HT-29 (cell line): ENCODE results near the gene HYDIN. TPM values are rescaled to one million over a fixed set of nuclear protein-coding genes. Genes with fewer than 3 reads are reported as not detected.
"Not testable (repeated sequence)": the region's sequence is repeated elsewhere in the genome, so short reads cannot be mapped to it uniquely, and the experiment has no call there.

Experiments used
- DNase-seq: peaks from one replicate; pipeline ENCODE4 v3.0.0-alpha.2; 2015; ENCODE audit warnings: low spot score
- total RNA-seq: library from RNA; depleted of rRNA; stranded (reverse); fragments of >200 nt; shearing (Covaris generic); gene quantifications from 2 replicates; pipeline ENCODE4 v1.2.3, GENCODE V29; 2014

Gene HYDIN
- total RNA-seq, 1 experiment from 2014 or later = 0.46 TPM

DNA sequence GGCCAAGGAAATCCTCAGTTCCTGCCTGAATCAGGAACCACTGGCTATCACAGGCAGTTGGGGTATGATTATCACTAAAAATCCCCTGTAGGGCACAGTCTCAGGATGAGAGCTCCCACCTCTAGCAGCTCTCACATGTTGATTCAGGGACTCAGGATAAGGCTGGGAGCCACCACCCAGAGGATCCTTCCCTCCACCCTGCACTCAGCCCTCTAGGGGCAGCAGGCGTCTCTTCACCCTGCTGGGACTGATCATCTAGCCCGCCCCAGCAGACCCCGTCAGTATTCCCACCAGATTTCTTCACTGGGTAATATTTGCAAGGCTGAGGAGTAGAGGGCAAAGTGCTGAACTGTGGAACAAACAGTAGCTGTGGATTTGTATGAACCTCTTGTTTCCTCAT is 224.0 kb downstream of the HYDIN start:
- not testable (repeated sequence) for DNase-seq

DNA sequence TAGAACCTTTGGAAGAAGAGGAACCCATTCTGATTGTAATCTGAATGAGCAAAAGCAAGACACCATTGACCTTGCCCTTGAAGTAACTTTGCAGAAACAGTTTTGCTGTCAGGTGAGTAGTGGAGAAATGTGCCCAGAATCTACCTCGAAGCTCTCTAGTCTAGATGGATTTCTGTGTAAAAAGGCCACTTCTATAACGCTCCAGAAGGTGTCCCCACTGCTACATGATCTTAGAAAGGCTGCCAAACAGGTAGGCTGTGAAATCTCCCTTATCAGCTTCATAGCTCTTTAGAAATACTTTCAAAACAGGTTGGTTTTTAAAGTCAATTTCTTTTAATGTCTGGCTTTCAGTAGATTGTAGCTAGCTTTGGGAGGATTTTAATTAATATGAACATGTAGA is 230.8 kb downstream of the HYDIN start:
- DNase-seq = peak; percentile 47

DNA sequence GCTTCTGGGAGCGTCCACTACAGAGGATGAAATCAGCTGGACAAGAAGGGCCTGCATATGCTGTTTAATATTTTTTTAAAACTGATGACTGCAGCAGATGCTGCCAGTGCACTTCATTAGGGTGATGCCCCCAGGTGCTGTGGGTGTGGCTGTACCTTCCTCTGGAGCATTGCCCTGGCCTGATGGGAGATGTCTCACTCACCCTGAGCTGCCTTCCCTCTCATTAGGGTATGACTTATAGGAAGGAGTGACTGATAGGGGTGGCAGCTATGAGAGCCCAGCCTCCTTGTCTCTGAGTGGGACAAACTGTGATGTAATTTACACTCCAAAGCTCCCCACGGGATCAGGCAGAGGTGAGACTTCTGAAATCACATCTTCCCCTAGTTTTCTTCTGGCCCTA is 234.7 kb downstream of the HYDIN start:
- DNase-seq = not testable (repeated sequence)

DNA sequence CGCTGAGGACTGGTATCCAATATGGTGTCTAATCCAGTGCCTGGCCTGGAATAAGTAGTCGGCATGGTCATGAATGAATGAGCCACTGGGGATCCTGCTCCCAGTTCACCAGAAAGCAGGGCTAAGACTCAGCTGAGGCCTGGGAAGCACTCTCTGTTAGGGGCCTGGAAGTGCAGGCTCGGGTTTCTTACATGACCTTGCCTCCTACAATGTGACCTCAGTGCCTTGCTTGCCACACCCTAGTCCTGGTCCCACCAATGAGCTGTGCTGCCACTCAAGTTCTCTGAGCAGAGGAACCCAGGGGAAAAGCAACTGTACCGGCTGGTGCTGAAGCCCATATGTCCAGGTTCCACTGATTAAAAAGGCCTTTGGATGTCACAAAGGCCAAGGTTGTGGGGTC is 238.0 kb downstream of the HYDIN start:
- DNase-seq = not testable (repeated sequence)

DNA sequence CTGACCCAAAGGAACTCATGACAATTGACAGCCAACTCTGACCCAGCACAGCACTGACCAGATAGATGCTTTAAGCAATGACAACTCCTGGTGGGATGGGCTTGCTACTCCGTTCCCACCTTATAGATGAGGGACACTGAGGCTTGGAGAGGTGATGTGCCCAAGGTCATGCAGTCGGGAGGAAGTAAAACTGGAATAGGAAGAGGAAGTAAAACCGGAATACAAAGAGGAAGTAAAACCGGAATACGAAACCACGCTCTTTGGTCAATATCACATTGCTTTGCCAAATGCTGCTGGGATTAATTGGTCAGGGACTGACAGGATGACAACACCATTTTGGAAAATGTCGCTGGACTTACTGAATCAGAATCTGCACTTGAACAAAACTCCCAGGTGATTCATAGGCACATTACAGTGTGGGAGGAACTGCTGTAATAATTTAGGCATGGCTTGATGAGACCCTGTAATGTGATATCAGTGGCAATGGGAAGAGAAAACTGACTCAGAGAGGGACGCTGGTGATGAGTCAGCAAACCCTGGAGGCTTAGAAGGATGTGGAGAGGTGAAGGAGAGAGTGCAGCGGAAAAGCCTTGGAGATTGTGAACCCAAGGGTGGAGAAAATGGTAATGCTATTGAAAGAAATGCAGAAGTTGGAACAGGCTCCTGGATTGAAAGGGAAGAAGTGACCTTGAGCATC is 243.4 kb downstream of the HYDIN start:
- DNase-seq = not testable (repeated sequence)

DNA sequence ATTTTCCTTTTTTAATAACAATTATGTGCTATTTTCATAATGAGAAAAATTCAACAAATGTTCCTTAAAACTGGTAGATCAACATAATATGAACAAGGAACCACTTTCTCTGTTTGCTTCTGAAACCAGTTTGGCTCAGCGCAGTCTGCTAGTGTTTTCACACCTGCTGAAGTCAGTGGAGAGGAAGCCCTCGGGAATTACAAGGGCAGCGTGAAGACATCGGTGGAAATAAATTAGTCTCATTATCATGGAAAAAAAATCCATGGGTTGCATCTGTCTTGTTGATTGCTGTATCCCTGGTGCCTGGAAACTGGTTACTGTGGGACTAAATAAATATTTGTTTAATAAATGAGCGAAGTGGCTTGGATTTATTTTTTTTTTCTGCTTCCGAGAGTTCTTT is 245.8 kb downstream of the HYDIN start:
- DNase-seq = not testable (repeated sequence)

DNA sequence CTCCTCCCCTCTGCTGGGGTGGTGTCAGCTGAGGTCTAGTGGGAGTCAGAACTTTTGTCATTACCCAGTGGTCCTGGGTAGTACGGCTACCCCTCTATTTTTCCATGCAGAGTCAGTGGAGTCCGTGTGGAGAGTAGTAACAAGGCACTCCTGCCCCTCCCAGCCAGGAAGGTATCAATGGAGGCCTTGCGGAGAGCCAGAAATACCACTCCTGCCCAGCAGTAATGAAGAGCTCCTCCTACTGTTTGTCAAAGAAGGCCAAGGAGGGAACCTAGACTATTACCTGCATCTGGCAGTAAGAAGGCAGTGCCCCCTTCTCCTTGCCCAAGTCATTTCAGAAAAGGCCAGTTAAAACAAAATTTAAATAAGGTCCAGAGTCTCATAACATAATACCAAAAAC is 262.2 kb downstream of the HYDIN start:
- not testable (repeated sequence) for DNase-seq

DNA sequence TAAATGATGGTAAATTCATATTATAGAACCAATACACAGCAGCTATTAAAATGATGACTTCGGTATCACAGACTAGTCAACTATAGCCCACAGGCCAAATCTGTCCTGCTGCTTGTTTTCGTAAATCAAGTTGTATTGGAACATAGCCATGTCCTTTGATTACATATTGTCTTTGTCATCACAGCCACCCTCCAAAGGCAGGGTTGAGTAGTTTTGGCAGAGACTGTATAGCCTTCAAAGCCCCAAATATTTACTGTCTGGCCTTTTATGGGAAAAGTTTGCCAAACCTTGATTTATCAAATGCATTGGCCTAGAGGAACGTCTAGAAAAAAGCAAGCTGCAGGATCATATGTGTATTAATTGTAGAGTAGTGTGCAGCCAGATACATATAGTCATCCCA is 270.4 kb downstream of the HYDIN start:
- not testable (repeated sequence) for DNase-seq

DNA sequence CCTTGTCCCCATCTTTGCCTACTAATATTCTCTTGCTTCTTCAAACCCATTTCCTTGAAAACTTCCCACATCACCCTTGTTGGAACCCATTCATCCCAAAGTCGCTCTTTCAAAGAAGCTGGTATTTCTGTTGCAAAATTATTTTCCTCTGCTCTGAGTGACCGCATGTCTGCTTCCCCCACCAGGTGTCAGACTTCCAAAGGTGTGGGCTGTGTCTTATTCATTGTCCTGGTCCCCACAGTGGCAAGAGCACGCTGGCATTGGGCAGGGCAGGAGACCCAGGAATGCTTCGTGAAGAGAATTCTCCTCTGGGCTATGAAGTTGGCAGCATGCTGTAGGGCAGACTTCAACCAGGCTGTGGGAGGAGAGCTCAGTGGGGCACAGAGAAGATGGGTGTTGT is 275.6 kb downstream of the HYDIN start:
- DNase-seq = not testable (repeated sequence)

DNA sequence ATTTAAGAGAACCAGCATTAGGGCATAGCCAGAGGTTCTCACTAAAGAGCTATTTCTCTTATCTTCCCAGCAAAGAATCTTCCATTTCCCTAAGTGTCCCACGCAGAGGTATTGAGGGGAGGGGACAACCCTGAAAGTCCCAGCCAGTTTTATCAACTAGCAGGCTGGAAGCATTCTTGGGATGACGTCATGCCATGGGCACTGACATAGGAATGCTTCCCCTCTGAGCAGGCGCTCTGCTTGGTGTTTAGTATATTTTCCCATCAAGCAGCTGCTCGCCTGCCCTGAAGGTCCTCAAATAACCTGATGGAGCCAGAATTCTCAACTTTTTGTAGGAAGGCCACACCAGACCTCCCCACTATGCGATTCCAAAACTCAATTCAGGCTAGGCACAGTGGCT is 276.7 kb downstream of the HYDIN start:
- DNase-seq = not testable (repeated sequence)

DNA sequence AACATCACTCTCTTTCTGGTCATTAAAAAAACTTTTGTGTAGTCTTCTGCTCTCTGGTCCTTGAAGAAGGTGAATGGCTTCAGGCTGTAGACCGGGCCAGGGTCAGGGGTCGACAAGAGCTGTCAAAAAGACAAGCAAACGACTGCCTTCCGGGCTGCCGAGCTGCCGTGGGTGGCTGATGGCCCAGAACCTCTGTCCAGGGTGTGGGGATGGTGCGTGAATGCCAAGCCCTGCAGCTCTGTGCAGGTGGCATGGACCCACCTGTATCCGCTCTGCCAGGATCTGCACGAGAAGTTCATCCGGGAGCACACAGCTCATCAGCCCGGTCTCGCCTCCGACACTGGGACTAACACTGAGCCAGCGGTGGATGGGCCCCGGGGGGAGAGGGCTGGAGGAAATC is 287.0 kb downstream of the HYDIN start:
- not testable (repeated sequence) for DNase-seq

DNA sequence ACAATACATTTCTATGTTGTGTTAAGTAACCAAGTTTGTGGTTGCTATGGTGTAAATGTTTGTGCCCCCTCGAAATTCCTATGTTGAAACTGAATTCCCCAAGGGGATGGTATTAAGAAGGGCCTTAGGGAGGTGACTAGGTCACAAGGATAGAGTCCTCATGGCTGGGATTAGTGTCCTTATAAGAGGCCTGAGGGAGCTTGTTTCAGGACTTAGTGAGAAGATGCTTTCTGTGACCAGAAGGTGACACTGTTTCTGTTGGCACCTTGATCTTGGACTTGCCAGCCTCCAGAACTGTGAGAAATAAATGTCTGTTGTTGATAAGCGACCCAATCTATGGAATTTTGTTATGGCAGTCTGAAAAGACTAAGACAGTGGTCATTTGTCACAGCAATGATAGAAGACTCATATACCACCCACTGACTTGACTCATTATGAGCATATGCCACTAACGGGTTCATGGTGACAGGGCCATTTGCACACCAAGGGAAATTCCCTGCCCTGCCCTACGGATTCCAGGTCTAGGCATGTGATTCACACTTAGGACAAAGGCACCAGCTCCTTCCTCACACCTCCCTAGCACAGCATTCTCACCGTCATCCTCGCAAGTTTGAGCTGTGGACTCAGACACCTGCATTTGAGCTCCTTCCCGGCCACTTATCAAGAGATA is 290.7 kb downstream of the HYDIN start:
- not testable (repeated sequence) for DNase-seq

DNA sequence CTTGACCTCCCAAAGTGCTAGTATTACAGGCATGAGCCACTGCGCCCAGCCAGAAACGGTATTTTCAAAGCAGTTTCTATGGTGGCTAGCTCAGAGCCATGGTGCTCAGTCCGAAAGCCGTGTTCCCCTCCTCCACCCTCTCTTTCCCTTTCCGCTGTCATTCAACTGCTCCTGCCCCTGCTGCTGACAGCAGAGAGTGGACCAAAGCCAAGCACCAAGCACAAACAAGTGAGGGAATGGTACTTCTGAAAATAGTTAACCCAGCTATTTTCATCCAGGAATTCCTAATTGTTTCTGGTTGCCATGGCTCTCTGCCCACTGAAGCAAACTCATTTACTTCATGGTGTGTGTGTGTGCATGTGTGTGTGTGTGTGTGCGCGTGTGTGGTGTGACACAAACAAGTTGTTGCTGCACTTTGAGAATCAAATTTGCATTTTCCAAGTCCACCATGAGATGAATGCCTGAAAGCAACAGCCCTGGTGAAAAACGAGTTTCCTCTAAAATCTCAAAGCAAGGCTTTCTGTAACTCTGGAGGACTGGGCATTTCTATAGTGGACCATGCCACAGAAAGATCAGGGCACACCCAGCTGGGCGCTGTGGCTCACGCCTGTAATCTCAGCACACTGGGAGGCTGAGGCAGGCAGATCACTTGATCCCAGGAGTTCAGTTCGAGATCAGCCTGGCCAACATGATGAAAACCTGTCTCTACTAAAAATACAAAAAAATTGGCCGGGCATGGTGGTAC is 293.6 kb downstream of the HYDIN start:
- DNase-seq = not testable (repeated sequence)

DNA sequence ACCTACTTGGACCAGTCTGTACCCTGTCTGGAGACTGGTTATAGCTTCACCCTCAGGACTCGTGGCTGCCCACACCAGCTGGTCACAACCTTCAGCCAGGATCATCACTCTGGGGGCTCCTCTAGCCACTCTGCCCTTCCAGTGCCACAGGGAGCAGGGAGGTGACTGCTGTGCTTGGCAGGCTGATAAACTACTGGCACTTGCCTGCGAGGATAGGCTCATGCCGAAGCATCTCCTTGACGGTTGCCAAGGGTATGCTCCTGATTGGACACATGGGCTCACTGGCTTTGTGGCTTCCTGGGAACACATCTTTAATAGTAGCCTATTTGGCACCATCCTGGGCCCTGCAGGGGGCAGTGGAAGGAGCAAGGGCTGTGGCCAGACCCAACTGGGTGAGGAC is 295.2 kb downstream of the HYDIN start:
- not testable (repeated sequence) for DNase-seq

DNA sequence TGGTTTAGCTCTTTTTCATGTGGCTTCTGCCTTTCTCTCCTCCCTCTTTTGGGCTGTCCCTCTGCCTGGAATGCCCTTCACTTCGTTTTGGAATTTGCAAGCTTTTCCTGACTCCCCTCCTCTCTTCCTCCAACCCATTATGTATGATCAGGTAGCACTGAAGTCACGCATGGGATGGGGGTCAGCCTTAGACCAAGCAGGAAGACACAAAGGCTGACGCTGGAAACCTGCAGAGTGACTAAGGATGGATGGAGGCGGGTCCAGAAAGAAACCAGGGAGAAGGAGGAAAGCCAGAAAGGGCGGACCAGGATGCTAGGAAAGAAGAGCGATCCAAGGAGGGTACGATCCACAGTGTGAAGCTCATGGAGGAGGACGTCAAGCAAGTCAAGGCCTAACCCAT is 296.8 kb downstream of the HYDIN start:
- DNase-seq = not testable (repeated sequence)

DNA sequence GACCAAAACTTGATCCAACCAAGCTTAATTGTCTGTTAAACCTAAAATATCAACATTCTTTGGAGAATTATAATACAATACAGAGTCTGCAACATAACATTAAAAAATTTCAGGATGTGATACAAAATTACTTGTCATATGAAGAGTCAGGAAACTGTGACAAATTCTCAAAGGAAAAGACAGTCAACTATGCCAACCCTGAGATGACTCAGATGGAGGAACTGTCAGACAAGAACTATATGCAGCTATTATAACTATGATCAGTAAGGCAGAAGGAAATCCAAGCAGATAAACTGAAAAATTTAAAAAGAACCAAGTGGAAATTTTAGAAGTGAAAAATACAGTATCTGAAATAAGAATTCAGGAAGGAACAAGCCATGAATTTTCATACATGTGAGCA is 299.8 kb downstream of the HYDIN start:
- not testable (repeated sequence) for DNase-seq

DNA sequence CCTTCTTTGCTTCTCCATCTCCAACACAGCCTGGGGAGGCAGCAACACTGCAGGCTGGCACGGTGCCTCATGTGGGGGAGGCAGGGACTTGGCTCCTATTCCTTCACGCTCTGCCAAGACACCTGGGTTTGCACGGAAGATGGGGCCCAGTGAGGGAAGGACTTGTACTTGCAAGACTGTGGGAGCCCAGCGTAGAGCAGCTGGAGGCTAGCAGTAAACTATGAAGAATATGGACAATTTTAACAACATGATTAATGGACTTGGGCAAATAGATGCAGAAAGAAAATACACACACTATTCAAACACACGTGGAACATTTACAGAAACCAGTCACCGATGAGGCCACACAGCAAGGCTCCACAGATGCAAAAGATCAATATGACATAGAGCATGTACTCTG is 308.4 kb downstream of the HYDIN start:
- not testable (repeated sequence) for DNase-seq

DNA sequence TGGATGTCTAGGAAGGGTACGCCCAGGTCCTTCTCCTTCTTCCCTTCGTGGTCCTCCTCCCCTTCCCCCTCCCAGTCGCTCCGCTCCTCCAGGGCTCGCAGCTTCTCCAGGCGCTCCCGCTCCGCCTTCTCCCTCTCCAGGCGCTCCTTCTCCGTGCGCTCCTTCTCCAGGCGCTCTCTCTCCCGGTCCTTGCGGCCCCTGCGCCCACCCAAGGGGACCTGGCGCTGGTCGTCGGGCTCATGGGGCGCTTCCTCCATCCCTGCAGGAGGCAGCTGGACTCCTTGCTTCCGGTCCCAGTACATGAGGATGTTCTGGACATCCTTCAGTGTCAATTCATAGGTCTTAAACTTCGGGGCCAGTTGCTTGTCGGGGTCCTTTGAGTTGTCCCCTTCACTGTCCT is 309.9 kb downstream of the HYDIN start:
- not testable (repeated sequence) for DNase-seq

DNA sequence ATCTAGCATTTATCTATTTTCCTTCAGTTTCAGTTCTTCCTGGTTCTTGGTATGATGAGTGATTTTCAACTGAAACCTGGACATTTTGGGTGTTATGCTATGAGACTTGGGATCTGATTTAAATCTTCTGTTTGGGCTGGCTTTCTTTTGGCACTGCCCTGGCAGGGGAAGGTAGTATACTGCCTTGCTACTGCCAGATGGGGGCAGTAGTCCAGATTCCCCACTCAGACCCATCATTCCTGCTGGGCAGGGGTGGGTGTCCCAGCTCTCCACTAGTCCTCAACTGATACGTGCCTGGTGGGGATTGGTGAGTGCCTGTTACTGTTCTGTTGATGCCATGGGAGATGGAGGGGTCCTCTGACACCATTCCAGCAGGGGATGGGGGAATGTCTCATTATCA is 342.3 kb downstream of the HYDIN start:
- DNase-seq = not testable (repeated sequence)

DNA sequence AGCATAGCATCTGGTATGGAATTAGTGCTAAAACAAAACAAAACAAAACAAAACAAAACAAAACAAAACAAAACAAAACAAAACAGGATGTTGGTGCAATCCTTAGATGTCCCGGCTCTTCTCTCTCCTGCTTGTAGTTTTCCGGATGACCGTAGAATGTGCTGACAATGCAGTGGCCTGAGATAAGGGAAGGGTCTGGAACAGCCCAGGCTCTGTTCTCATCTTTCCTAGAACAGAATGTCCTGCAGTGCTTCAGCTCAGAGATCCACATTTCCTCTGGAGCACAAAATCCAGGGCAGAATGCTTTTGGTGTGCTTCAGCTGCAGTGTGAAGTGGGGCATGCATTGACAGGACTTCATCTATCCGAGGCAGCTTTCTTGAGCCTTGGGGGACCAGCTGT is 345.9 kb downstream of the HYDIN start:
- not testable (repeated sequence) for DNase-seq

DNA sequence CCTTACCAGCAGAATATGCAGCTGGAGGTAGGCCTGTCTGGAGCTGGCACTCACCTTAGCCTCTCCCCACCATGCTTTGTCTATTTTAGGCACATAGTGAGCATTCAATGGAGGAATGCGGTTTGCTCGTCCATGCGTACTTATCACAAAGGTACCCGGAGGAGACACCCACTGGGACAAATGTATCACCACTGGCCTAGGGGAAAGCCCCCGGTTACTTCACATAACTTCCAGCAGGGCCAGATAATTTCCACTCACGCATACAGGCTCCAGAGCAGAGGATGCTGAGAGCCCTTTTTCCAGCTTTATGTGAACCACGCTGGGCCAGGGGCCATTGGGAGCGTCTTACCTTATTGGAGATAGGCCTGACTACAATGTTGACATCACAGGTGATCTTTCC is 348.2 kb downstream of the HYDIN start:
- not testable (repeated sequence) for DNase-seq

DNA sequence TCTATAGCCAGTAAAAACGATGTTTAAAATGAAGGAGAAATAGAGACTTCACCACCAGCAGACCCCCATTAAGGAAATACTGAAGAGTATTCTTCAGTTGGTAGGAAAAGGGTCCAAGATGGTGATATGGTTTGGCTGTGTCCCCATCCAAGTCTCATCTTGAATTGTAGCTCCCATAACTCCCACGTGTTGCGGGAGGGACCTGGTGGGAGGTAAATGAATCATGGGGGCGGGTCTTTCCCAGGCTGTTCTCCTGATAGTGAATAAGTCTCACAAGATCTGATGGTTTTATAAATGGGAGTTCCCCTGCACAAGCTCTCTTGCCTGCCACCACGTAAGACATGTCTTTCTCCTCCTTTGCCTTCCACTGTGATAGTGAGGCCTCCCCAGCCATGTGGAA is 352.6 kb downstream of the HYDIN start:
- not testable (repeated sequence) for DNase-seq
